Loucy (cell line): ENCODE results near the gene MTERF2.

Experiments
- CTCF ChIP-seq: fragments of 200-600 bp; sonication (generic); conservative IDR thresholded peaks from 2 replicates; pipeline ENCODE4 v1.5.1; 2014; ENCODE audit warnings: mild to moderate bottlenecking, antibody characterized with exemption, low read length
- EZH2phosphoT487 ChIP-seq: fragments of 200-600 bp; IDR thresholded peaks from 2 replicates; pipeline ENCODE4 v1.6.1; 2018; ENCODE audit warnings: antibody characterized with exemption, mild to moderate bottlenecking, moderate library complexity, borderline replicate concordance

GRCh38 chr12:106994579-106995220 lies 7.8 kb upstream of the MTERF2 start:
- no peak for TF ChIP-seq CTCF
- TF ChIP-seq EZH2phosphoT487: no peak
